Suprapubic skin (tissue), 4 donors: Measurements from ENCODE around the gene MYB.

Source experiments
- CTCF ChIP-seq, 2 donors: fragments of 200-600 bp in 1 of 2; fragments of 450-650 bp in 1 of 2; sonication (generic) in 1 of 2; IDR thresholded peaks; one replicate each; pipeline ENCODE4 v1.5.1; 2016 to 2019; ENCODE audit warnings: antibody characterized with exemption in 2 of 2, mild to moderate bottlenecking in 1 of 2, moderate library complexity in 1 of 2
- EP300 ChIP-seq: sonication (generic); formaldehyde crosslinking; IDR thresholded peaks from one replicate; pipeline ENCODE4 v1.6.1; 2017; ENCODE audit warnings: antibody characterized with exemption
- POLR2A ChIP-seq, 2 donors: fragments of 450-650 bp; IDR thresholded peaks; one replicate each; pipeline ENCODE4 v1.6.1; 2017; ENCODE audit warnings: antibody characterized with exemption in 2 of 2, mild to moderate bottlenecking in 2 of 2, moderate library complexity in 2 of 2
- POLR2AphosphoS5 ChIP-seq, 3 donors: sonication (generic); formaldehyde crosslinking; IDR thresholded peaks; one replicate each; pipeline ENCODE4 v1.6.1; 2017; ENCODE audit warnings: antibody characterized with exemption in 3 of 3

DNA sequence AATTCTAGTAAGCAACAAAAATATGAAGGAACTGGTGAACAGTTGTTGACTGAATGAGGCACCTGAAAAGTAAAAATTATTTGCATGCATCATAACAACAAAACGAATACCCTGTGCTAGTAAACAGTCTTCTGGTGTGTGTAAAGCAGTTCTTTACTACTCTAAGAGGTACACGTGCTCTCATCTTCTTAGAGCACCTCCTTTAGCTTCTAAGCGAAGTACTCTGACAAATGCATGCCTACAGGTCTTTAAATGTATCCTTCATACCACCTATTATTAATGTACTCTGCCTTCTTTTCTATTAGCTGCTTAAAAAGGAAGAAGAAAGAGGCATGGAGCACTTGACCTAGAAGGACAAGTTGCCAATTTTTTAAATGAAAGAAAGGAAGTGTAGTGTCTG, 32.2 kb upstream of the MYB start:
- TF ChIP-seq CTCF (IDR thresholded peaks at IDR 0.05): no peak
- no peak for TF ChIP-seq EP300
- no peak for TF ChIP-seq POLR2A (IDR thresholded peaks at IDR 0.05)
- no peak for TF ChIP-seq POLR2AphosphoS5 (IDR thresholded peaks at IDR 0.05)
